Left renal cortex interstitium (tissue), 4 donors: Measurements from ENCODE around the gene CCDC73. TPM values are rescaled to one million over a fixed set of nuclear protein-coding genes. Genes with fewer than 3 reads are reported as not detected.
"Not testable (repeated sequence)": the region's sequence is repeated elsewhere in the genome, so short reads cannot be mapped to it uniquely, and the experiment has no call there.

Source experiments
- DNase-seq, 4 donors: peaks; one replicate each; pipeline ENCODE4 v3.0.0-alpha.2; 2013; ENCODE audit warnings: low read depth in 4 of 4, low spot score in 2 of 4, missing footprints in 1 of 4
- polyA plus RNA-seq, 4 donors: library from polyadenylated mRNA; unstranded; fragments of 120-200 nt; gene quantifications; one replicate each; pipeline ENCODE4 v1.2.1, GENCODE V29; 2013; ENCODE audit not compliant: insufficient read length in 4 of 4

Gene CCDC73
- under 1 TPM; 0.22 to 0.33 (median 0.31) TPM for polyA plus RNA-seq

- no peak for DNase-seq
These were observed at the start of gene CCDC73 for GRCh38 chr11:32794439-32794838. TSS of gene CCDC73 (minus strand) at chr11:32794662. CDS start at chr11:32760243, 34,419 bp downstream.

GRCh38 chr11:32843544-32843943 lies 49.1 kb upstream of the CCDC73 start:
- no peak for DNase-seq

- DNase-seq: no peak
These were observed 46.1 kb upstream of the CCDC73 start for GRCh38 chr11:32840587-32840986.

GRCh38 chr11:32839308-32839707 lies 44.8 kb upstream of the CCDC73 start:
- DNase-seq: no peak

- no peak for DNase-seq
These were observed 44.2 kb upstream of the CCDC73 start for GRCh38 chr11:32838505-32839274.

GRCh38 chr11:32836946-32837345 lies 42.5 kb upstream of the CCDC73 start:
- no peak for DNase-seq

- DNase-seq: no peak
These were observed 39.5 kb upstream of the CCDC73 start for GRCh38 chr11:32833921-32834320.

GRCh38 chr11:32831221-32831620 lies 36.8 kb upstream of the CCDC73 start:
- DNase-seq: peak in 1 of 4 donors; percentile 28

- DNase-seq: peak in 1 of 4 donors; percentile 3
These were observed 36.3 kb upstream of the CCDC73 start for GRCh38 chr11:32830796-32831195.

GRCh38 chr11:32830413-32830738 lies 35.9 kb upstream of the CCDC73 start:
- DNase-seq: peak in 1 of 4 donors; percentile 21

GRCh38 chr11:32829680-32830412 lies 35.4 kb upstream of the CCDC73 start, which contains the start of gene PRRG4:
TSS of gene PRRG4 (plus strand) at chr11:32829927. CDS start at chr11:32830530, 603 bp downstream.
- DNase-seq: peak in 1 of 4 donors; percentile 49

- peak in 1 of 4 donors; percentile 15 for DNase-seq
These were observed 34.8 kb upstream of the CCDC73 start for GRCh38 chr11:32829157-32829679.

- no peak for DNase-seq
These were observed 32.8 kb upstream of the CCDC73 start for GRCh38 chr11:32827276-32827675.

GRCh38 chr11:32826113-32826512 lies 31.7 kb upstream of the CCDC73 start:
- no peak for DNase-seq

- DNase-seq: not testable (repeated sequence)
These were observed 29.2 kb upstream of the CCDC73 start for GRCh38 chr11:32823617-32824016.

- DNase-seq: no peak
These were observed 27.6 kb upstream of the CCDC73 start for GRCh38 chr11:32821917-32822560.

- no peak for DNase-seq
These were observed 27.1 kb upstream of the CCDC73 start for GRCh38 chr11:32821517-32821916.

- DNase-seq: no peak
These were observed 26.0 kb upstream of the CCDC73 start for GRCh38 chr11:32820497-32820896.

- DNase-seq: no peak
These were observed 24.7 kb upstream of the CCDC73 start for GRCh38 chr11:32819187-32819586.

- DNase-seq: no peak
These were observed 23.4 kb upstream of the CCDC73 start for GRCh38 chr11:32817852-32818183.

GRCh38 chr11:32817181-32817851 lies 22.9 kb upstream of the CCDC73 start:
- no peak for DNase-seq
